ENCODE data around the gene MAP1B. TPM values are rescaled to one million over a fixed set of nuclear protein-coding genes. Genes with fewer than 3 reads are reported as not detected.

The MAP1B gene
- total and polyA plus RNA-seq, 9 of the 15 experiments (the other 6 are each of a cell fraction or from before 2014, with no cell fraction given): 5.2 to 66.1 (median 17.3) TPM

DNA sequence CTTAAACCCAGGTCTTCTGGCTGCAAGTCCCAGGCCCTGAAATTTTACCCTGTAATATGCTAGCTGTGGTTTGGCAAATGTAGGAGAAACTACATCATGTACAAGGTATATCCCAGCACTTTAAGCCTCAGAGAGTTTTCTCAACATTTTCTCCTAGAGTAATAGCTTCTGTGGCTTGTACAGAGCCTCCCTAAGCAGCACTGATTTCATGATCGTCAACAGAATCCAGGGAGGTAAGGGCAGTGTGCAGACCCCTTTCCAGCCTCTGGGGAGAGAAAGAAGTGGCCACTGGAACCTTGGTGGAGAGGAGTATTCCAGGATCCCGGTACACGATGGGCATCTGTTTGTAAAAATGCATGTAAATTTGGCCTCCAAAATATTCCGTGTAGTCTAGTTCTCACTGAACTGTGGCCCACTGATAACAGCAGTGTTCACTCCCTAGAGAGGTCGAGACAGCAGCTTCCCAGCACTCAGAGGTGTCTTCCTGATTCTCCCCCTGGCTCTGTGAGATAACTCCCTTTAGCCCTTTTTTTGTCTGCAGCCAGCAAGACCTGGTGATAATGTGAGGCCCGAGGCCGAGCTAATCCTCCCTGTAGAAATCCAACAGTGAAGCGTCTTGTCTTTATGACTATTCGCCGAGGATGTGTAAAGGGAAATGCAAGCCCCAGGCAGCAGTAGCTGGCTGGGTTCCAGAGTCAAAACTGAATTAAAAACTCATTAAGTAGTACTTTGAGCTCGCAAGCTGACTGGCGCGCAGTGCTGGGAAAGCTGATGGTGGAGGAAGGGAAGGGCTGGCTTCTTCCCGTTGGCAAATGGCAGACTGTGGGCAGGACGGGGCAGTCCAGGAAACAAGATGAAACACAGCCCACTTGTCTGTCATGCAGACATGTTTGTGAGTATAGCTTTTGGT is 59.0 kb downstream of the MAP1B start (continued):
- TF ChIP-seq TEAD4 (IDR thresholded peaks at IDR 0.05; ENCODE audit: low read length) (peak; percentile 93), TEAD4 (CRISPR knock-in tag; IDR thresholded peaks at IDR 0.05; ENCODE audit: borderline replicate concordance) (no peak), NR2C1 (IDR thresholded peaks at IDR 0.05) (no peak), NR2C1 (tag; IDR thresholded peaks at IDR 0.05) (0 out of 2 replicates have a peak, but pooled peaks have one; percentile 22), HDAC6 (IDR thresholded peaks at IDR 0.05; ENCODE audit: low read depth, low read length) (no peak), CBFA2T3 (IDR thresholded peaks at IDR 0.05) (peak; percentile 99), ZNF24 (IDR thresholded peaks at IDR 0.05) (no peak), TCF7L2 (IDR thresholded peaks at IDR 0.05; ENCODE audit: low read depth, low read length) (no peak)
- TF ChIP-seq, protein P1, sequence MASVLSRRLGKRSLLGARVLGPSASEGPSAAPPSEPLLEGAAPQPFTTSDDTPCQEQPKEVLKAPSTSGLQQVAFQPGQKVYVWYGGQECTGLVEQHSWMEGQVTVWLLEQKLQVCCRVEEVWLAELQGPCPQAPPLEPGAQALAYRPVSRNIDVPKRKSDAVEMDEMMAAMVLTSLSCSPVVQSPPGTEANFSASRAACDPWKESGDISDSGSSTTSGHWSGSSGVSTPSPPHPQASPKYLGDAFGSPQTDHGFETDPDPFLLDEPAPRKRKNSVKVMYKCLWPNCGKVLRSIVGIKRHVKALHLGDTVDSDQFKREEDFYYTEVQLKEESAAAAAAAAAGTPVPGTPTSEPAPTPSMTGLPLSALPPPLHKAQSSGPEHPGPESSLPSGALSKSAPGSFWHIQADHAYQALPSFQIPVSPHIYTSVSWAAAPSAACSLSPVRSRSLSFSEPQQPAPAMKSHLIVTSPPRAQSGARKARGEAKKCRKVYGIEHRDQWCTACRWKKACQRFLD (CRISPR knock-in tag; IDR thresholded peaks at IDR 0.05): no peak
- TF ChIP-seq, protein P2, sequence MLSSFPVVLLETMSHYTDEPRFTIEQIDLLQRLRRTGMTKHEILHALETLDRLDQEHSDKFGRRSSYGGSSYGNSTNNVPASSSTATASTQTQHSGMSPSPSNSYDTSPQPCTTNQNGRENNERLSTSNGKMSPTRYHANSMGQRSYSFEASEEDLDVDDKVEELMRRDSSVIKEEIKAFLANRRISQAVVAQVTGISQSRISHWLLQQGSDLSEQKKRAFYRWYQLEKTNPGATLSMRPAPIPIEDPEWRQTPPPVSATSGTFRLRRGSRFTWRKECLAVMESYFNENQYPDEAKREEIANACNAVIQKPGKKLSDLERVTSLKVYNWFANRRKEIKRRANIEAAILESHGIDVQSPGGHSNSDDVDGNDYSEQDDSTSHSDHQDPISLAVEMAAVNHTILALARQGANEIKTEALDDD (IDR thresholded peaks at IDR 0.05): peak; percentile 74
- TF ChIP-seq, protein P3, sequence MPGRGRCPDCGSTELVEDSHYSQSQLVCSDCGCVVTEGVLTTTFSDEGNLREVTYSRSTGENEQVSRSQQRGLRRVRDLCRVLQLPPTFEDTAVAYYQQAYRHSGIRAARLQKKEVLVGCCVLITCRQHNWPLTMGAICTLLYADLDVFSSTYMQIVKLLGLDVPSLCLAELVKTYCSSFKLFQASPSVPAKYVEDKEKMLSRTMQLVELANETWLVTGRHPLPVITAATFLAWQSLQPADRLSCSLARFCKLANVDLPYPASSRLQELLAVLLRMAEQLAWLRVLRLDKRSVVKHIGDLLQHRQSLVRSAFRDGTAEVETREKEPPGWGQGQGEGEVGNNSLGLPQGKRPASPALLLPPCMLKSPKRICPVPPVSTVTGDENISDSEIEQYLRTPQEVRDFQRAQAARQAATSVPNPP (IDR thresholded peaks at IDR 0.05; ENCODE audit: borderline replicate concordance, insufficient read depth, insufficient read length): no peak

Measured in K562 (cell line).